ENCODE results near the gene METAP2. TPM values are rescaled to one million over a fixed set of nuclear protein-coding genes. Genes with fewer than 3 reads are reported as not detected.
"Not testable (repeated sequence)": the region's sequence is repeated elsewhere in the genome, so short reads cannot be mapped to it uniquely, and the experiment has no call there.

Gene METAP2
- total and polyA plus RNA-seq, 2 experiments from 2014 or later: 55.6 to 64.3 TPM

- no peak overlapping the region for H3K4me2 ChIP-seq (ENCODE audit: unreplicated experiment)
- no peak overlapping the region for H3K9ac ChIP-seq
- no peaks in the 10 kb centered on the region for H4K20me1 ChIP-seq (ENCODE audit: insufficient read depth)
- H3K79me2 ChIP-seq (ENCODE audit: insufficient read depth): no peaks in the 10 kb centered on the region
- H3K4me3 ChIP-seq: no peak overlapping the region
- DNase-seq: no peak
- H3K36me3 ChIP-seq (ENCODE audit: low read depth): no peaks in the 10 kb centered on the region
- in situ Hi-C loops (cut with MboI): no loop called here
- H3K9me3 ChIP-seq (ENCODE audit: low read depth): no peaks in the 10 kb centered on the region
- no peaks in the 10 kb centered on the region for H3K27me3 ChIP-seq (replicated peaks; ENCODE audit: insufficient read depth)
- no peak for TF ChIP-seq EZH2 (IDR thresholded peaks at IDR 0.05; ENCODE audit: insufficient read depth, poor library complexity, severe bottlenecking)
- no peak overlapping the region for H3K27ac ChIP-seq
- H2AFZ ChIP-seq: no peak overlapping the region
- 10 to 14% methylated on average over 1 of the region's 1 CpG for WGBS, 2 experiments (ENCODE audit: low coverage in 1 of 2, low lambda C conversion rate in 2 of 2, missing lambda C conversion rate in 2 of 2)
- no peaks in the 10 kb centered on the region for H3K9me2 ChIP-seq (ENCODE audit: insufficient read depth)
- H3F3A ChIP-seq (ENCODE audit: insufficient read depth): no peaks in the 10 kb centered on the region
- no peaks in the 10 kb centered on the region for H3K4me1 ChIP-seq (ENCODE audit: insufficient read depth)
These were observed 13.1 kb upstream of the METAP2 start for GRCh38 chr12:95460896-95461295.

GRCh38 chr12:95462081-95462480, 11.9 kb upstream of the METAP2 start:
- H3K9me3 ChIP-seq (ENCODE audit: low read depth): no peaks in the 10 kb centered on the region
- H3K79me2 ChIP-seq (ENCODE audit: insufficient read depth): no peaks in the 10 kb centered on the region
- no peaks in the 10 kb centered on the region for H3K4me1 ChIP-seq (ENCODE audit: insufficient read depth)
- TF ChIP-seq EZH2 (IDR thresholded peaks at IDR 0.05; ENCODE audit: insufficient read depth, poor library complexity, severe bottlenecking): no peak
- H3K36me3 ChIP-seq (ENCODE audit: low read depth): no peaks in the 10 kb centered on the region
- H3K27me3 ChIP-seq (replicated peaks; ENCODE audit: insufficient read depth): no peaks in the 10 kb centered on the region
- no peak overlapping the region for H2AFZ ChIP-seq
- no peak overlapping the region for H3K4me2 ChIP-seq (ENCODE audit: unreplicated experiment)
- no peak overlapping the region for H3K27ac ChIP-seq
- H3F3A ChIP-seq (ENCODE audit: insufficient read depth): no peaks in the 10 kb centered on the region
- no peaks in the 10 kb centered on the region for H3K9me2 ChIP-seq (ENCODE audit: insufficient read depth)
- no peak overlapping the region for H3K4me3 ChIP-seq
- DNase-seq: no peak
- H3K9ac ChIP-seq: no peak overlapping the region
- in situ Hi-C loops (cut with MboI): no loop called here
- WGBS, 2 experiments (ENCODE audit: low coverage in 1 of 2, low lambda C conversion rate in 2 of 2, missing lambda C conversion rate in 2 of 2): 71 to 75% methylated on average over 4 of the region's 4 CpGs
- H4K20me1 ChIP-seq (ENCODE audit: insufficient read depth): no peaks in the 10 kb centered on the region

GRCh38 chr12:95462551-95462950, 11.4 kb upstream of the METAP2 start:
- no peaks in the 10 kb centered on the region for H4K20me1 ChIP-seq (ENCODE audit: insufficient read depth)
- H3K4me3 ChIP-seq: no peak overlapping the region
- H3K4me2 ChIP-seq (ENCODE audit: unreplicated experiment): no peak overlapping the region
- H3F3A ChIP-seq (ENCODE audit: insufficient read depth): no peaks in the 10 kb centered on the region
- H3K79me2 ChIP-seq (ENCODE audit: insufficient read depth): no peaks in the 10 kb centered on the region
- H3K9ac ChIP-seq: no peak overlapping the region
- no peaks in the 10 kb centered on the region for H3K9me2 ChIP-seq (ENCODE audit: insufficient read depth)
- H3K9me3 ChIP-seq (ENCODE audit: low read depth): no peaks in the 10 kb centered on the region
- 65 to 67% methylated on average over 2 of the region's 2 CpGs for WGBS, 2 experiments (ENCODE audit: low coverage in 1 of 2, low lambda C conversion rate in 2 of 2, missing lambda C conversion rate in 2 of 2)
- H2AFZ ChIP-seq: no peak overlapping the region; the same call in 1 of the 2 replicates
- DNase-seq: no peak
- H3K4me1 ChIP-seq (ENCODE audit: insufficient read depth): no peaks in the 10 kb centered on the region
- in situ Hi-C loops (cut with MboI): no loop called here
- no peaks in the 10 kb centered on the region for H3K27me3 ChIP-seq (replicated peaks; ENCODE audit: insufficient read depth)
- no peak overlapping the region for H3K27ac ChIP-seq
- H3K36me3 ChIP-seq (ENCODE audit: low read depth): no peaks in the 10 kb centered on the region
- TF ChIP-seq EZH2 (IDR thresholded peaks at IDR 0.05; ENCODE audit: insufficient read depth, poor library complexity, severe bottlenecking) (no peak), EZH2phosphoT487 (IDR thresholded peaks at IDR 0.05; ENCODE audit: insufficient read depth, low read depth) (no peak)

- H3K27me3 ChIP-seq (replicated peaks; ENCODE audit: insufficient read depth): no peaks in the 10 kb centered on the region
- H3K9me3 ChIP-seq (ENCODE audit: low read depth): no peaks in the 10 kb centered on the region
- H4K20me1 ChIP-seq (ENCODE audit: insufficient read depth): no peaks in the 10 kb centered on the region
- DNase-seq: no peak
- in situ Hi-C loops (cut with MboI): no loop called here
- H2AFZ ChIP-seq: no peak overlapping the region; the same call in 1 of the 2 replicates
- H3F3A ChIP-seq (ENCODE audit: insufficient read depth): no peaks in the 10 kb centered on the region
- WGBS, 2 experiments (ENCODE audit: low coverage in 1 of 2, low lambda C conversion rate in 2 of 2, missing lambda C conversion rate in 2 of 2): 78 to 83% methylated on average over 4 of the region's 4 CpGs
- no peak overlapping the region for H3K9ac ChIP-seq
- H3K4me3 ChIP-seq: no peak overlapping the region
- TF ChIP-seq EZH2phosphoT487 (IDR thresholded peaks at IDR 0.05; ENCODE audit: insufficient read depth, low read depth) (no peak), EZH2 (IDR thresholded peaks at IDR 0.05; ENCODE audit: insufficient read depth, poor library complexity, severe bottlenecking) (no peak)
- H3K4me2 ChIP-seq (ENCODE audit: unreplicated experiment): no peak overlapping the region
- H3K9me2 ChIP-seq (ENCODE audit: insufficient read depth): no peaks in the 10 kb centered on the region
- no peaks in the 10 kb centered on the region for H3K36me3 ChIP-seq (ENCODE audit: low read depth)
- H3K79me2 ChIP-seq (ENCODE audit: insufficient read depth): no peaks in the 10 kb centered on the region
- no peak overlapping the region for H3K27ac ChIP-seq
- no peaks in the 10 kb centered on the region for H3K4me1 ChIP-seq (ENCODE audit: insufficient read depth)
These were observed 10.9 kb upstream of the METAP2 start for GRCh38 chr12:95463050-95463449.

GRCh38 chr12:95463776-95464175, 10.2 kb upstream of the METAP2 start:
- H3K27ac ChIP-seq; H3K9me2 ChIP-seq (ENCODE audit: insufficient read depth); H4K20me1 ChIP-seq (ENCODE audit: insufficient read depth); H3K27me3 ChIP-seq (replicated peaks; ENCODE audit: insufficient read depth); H3K36me3 ChIP-seq (ENCODE audit: low read depth); DNase-seq; H3K79me2 ChIP-seq (ENCODE audit: insufficient read depth); H2AFZ ChIP-seq; H3K4me2 ChIP-seq (ENCODE audit: unreplicated experiment); H3K4me3 ChIP-seq; H3F3A ChIP-seq (ENCODE audit: insufficient read depth); in situ Hi-C loops (cut with MboI); H3K9ac ChIP-seq; H3K4me1 ChIP-seq (ENCODE audit: insufficient read depth); H3K9me3 ChIP-seq (ENCODE audit: low read depth): not testable (repeated sequence)
- 63 to 80% methylated on average over 3 to 4 of the region's 4 CpGs for WGBS, 2 experiments (ENCODE audit: low coverage in 1 of 2, low lambda C conversion rate in 2 of 2, missing lambda C conversion rate in 2 of 2)

Data from GM23248 (cell line).